Natural killer cell (primary cell): ENCODE data around the gene GSG1L. TPM values are rescaled to one million over a fixed set of nuclear protein-coding genes. Genes with fewer than 3 reads are reported as not detected.

ENCODE experiments used
- ATAC-seq, 3 donors: fragments of 150-1000 bp in 2 of 3; fragments of 200-7000 bp in 1 of 3; cut with Tn5 transposase; 1 replicate in 1 of 3; 2 replicates in 2 of 3; pipeline ENCODE4 v1.10.0; 2021; ENCODE audit warnings: mild to moderate bottlenecking in 2 of 3, moderate library complexity in 2 of 3
- DNase-seq, 2 donors: peaks; one replicate each; pipeline versions ENCODE4 v3.0.0 to v3.0.0-alpha.2; 2013 to 2021; ENCODE audit warnings: mixed read lengths in 1 of 2
- H3K27ac ChIP-seq: one replicate; pipeline ENCODE4 v1.5.1; 2013; ENCODE audit warnings: mild to moderate bottlenecking, low read length
- H3K27me3 ChIP-seq: one replicate; pipeline ENCODE4 v1.6.1; 2013; ENCODE audit warnings: low read length; ENCODE audit not compliant: control insufficient read depth, insufficient read depth
- H3K36me3 ChIP-seq: one replicate; pipeline ENCODE4 v1.6.1; 2013; ENCODE audit warnings: low read length; ENCODE audit not compliant: control insufficient read depth, insufficient read depth
- H3K4me1 ChIP-seq: one replicate; pipeline ENCODE4 v1.6.1; 2013; ENCODE audit warnings: low read length; ENCODE audit not compliant: control insufficient read depth, insufficient read depth
- H3K4me3 ChIP-seq: one replicate; pipeline ENCODE4 v1.5.1; 2013; ENCODE audit warnings: low read length
- H3K9me3 ChIP-seq: one replicate; pipeline ENCODE4 v1.6.1; 2013; ENCODE audit warnings: low read length; ENCODE audit not compliant: control insufficient read depth, insufficient read depth
- H3K27ac Mint-ChIP-seq, 2 donors: one replicate each; pipeline ENCODE4 v1.8.0; 2022; ENCODE audit warnings: mild to moderate bottlenecking in 2 of 2, mixed read lengths in 2 of 2, moderate library complexity in 1 of 2
- H3K27me3 Mint-ChIP-seq, 2 donors: one replicate each; pipeline ENCODE4 v1.8.0; 2022; ENCODE audit warnings: low read depth in 2 of 2, mixed read lengths in 2 of 2
- H3K36me3 Mint-ChIP-seq: one replicate; pipeline ENCODE4 v1.8.0; 2022; ENCODE audit warnings: mixed read lengths
- H3K4me1 Mint-ChIP-seq, 2 donors: one replicate each; pipeline ENCODE4 v1.8.0; 2022; ENCODE audit warnings: mixed read lengths in 2 of 2
- H3K4me3 Mint-ChIP-seq: one replicate; pipeline ENCODE4 v1.8.0; 2022; ENCODE audit warnings: mild to moderate bottlenecking, moderate library complexity, mixed read lengths
- H3K9me3 Mint-ChIP-seq, 2 donors: one replicate each; pipeline ENCODE4 v1.8.0; 2022; ENCODE audit warnings: mixed read lengths in 2 of 2
- CTCF ChIP-seq: fragments of 200-600 bp; IDR thresholded peaks from one replicate; pipeline ENCODE4 v1.8.0; 2022; ENCODE audit warnings: antibody characterized with exemption
- WGBS: methylation state at CpG from one replicate; pipeline ENCODE4 v1.1.7; 2013; ENCODE audit warnings: missing lambda C conversion rate; ENCODE audit not compliant: insufficient coverage; 5-methylcytosine and 5-hydroxymethylcytosine counted together
- intact Hi-C: fragments of 100-400 bp; cut with micrococcal nuclease; formaldehyde crosslinking; loops from one replicate; pipeline ENCODE4 v1.14.2; 2022
- total RNA-seq, 4 donors: library from RNA; stranded (reverse); fragments of 120-200 nt in 1 of 4; gene quantifications; one replicate each; pipeline versions ENCODE4 v1.2.3 to v1.2.4, GENCODE V29; 2013 to 2022

GSG1L gene
- total RNA-seq, 3 donors from 2014 or later (not counting 1 experiment from before 2014, with no cell fraction given) = 0.25 TPM; not detected in 2

- Histone ChIP-seq H3K9me3 (no peaks in the 10 kb centered on the region), H3K27me3 (no peaks in the 10 kb centered on the region), H3K36me3 (no peaks in the 10 kb centered on the region), H3K27ac (no peak overlapping the region), H3K4me1 (no peaks in the 10 kb centered on the region), H3K4me3 (no peak overlapping the region)
- no peaks in the 10 kb centered on the region for H3K4me1 Mint-ChIP-seq
- no peaks in the 10 kb centered on the region for H3K9me3 Mint-ChIP-seq
- DNase-seq = no peak
- WGBS = 73% methylated on average over 4 of the region's 4 CpGs
- ATAC-seq = no peak
- no peak for TF ChIP-seq CTCF
- intact Hi-C loops = no loop called here
- H3K4me3 Mint-ChIP-seq = no peak overlapping the region
- H3K36me3 Mint-ChIP-seq = no peaks in the 10 kb centered on the region
- no peak overlapping the region for H3K27ac Mint-ChIP-seq
- peaks cover 4 to 22% of the 10 kb centered on the region in 2 donors for H3K27me3 Mint-ChIP-seq
Measured at GRCh38 chr16:27899736-27900135, 163.8 kb downstream of the GSG1L start.

GRCh38 chr16:27894386-27894785, 169.1 kb downstream of the GSG1L start:
- H3K9me3 ChIP-seq = no peaks in the 10 kb centered on the region
- H3K36me3 ChIP-seq = no peaks in the 10 kb centered on the region
- TF ChIP-seq CTCF = no peak
- Mint-ChIP-seq H3K9me3 (no peaks in the 10 kb centered on the region), H3K4me3 (no peak overlapping the region), H3K27ac (no peak overlapping the region), H3K27me3 (peaks cover 15 to 35% of the 10 kb centered on the region in 2 donors), H3K36me3 (no peaks in the 10 kb centered on the region), H3K4me1 (no peaks in the 10 kb centered on the region)
- intact Hi-C loops = no loop called here
- H3K4me3 ChIP-seq = no peak overlapping the region
- no peaks in the 10 kb centered on the region for H3K27me3 ChIP-seq
- WGBS = 79% methylated on average over 8 of the region's 8 CpGs
- no peak for DNase-seq
- H3K27ac ChIP-seq = no peak overlapping the region
- no peak for ATAC-seq
- no peaks in the 10 kb centered on the region for H3K4me1 ChIP-seq

GRCh38 chr16:27892879-27893278, 170.6 kb downstream of the GSG1L start:
- no peak overlapping the region for H3K4me3 Mint-ChIP-seq
- Histone ChIP-seq H3K27me3 (no peaks in the 10 kb centered on the region), H3K36me3 (no peaks in the 10 kb centered on the region), H3K27ac (no peak overlapping the region), H3K9me3 (no peaks in the 10 kb centered on the region), H3K4me3 (no peak overlapping the region), H3K4me1 (no peaks in the 10 kb centered on the region)
- no peak overlapping the region for H3K27ac Mint-ChIP-seq
- peaks cover 15 to 35% of the 10 kb centered on the region in 2 donors for H3K27me3 Mint-ChIP-seq
- intact Hi-C loops = no loop called here
- no peak for TF ChIP-seq CTCF
- no peaks in the 10 kb centered on the region for H3K4me1 Mint-ChIP-seq
- DNase-seq (no peak), ATAC-seq (no peak)
- H3K36me3 Mint-ChIP-seq = no peaks in the 10 kb centered on the region
- 43% methylated on average over 9 of the region's 9 CpGs for WGBS
- H3K9me3 Mint-ChIP-seq = no peaks in the 10 kb centered on the region

- Mint-ChIP-seq H3K4me3 (no peak overlapping the region), H3K4me1 (no peaks in the 10 kb centered on the region), H3K27ac (no peak overlapping the region), H3K27me3 (peaks cover 23 to 38% of the 10 kb centered on the region in 2 donors), H3K9me3 (no peaks in the 10 kb centered on the region), H3K36me3 (no peaks in the 10 kb centered on the region)
- ATAC-seq (no peak), DNase-seq (no peak)
- intact Hi-C loops = no loop called here
- H3K9me3 ChIP-seq = no peaks in the 10 kb centered on the region
- 67% methylated on average over 12 of the region's 12 CpGs for WGBS
- no peak overlapping the region for H3K4me3 ChIP-seq
- H3K36me3 ChIP-seq = no peaks in the 10 kb centered on the region
- H3K4me1 ChIP-seq = no peaks in the 10 kb centered on the region
- no peaks in the 10 kb centered on the region for H3K27me3 ChIP-seq
- TF ChIP-seq CTCF = no peak
- H3K27ac ChIP-seq = no peak overlapping the region
Measured at GRCh38 chr16:27890866-27891265, 172.6 kb downstream of the GSG1L start.
